NT2/D1 (cell line): ENCODE results near the gene COA8.

Experiments used
- YY1 ChIP-seq: IDR thresholded peaks from 2 replicates; pipeline ENCODE4 v1.6.1; 2011; ENCODE audit not compliant: insufficient read length, insufficient read depth
- ZNF274 ChIP-seq: IDR thresholded peaks from 2 replicates; pipeline ENCODE4 v1.6.1; 2011; ENCODE audit warnings: mild to moderate bottlenecking, low read depth, low read length

GRCh38 chr14:103578401-103579075 lies 15.8 kb downstream of the COA8 start:
- TF ChIP-seq ZNF274 (no peak), YY1 (no peak)
